Chondrocyte (in vitro differentiated cells): ENCODE data around the gene GPR25. TPM values are rescaled to one million over a fixed set of nuclear protein-coding genes. Genes with fewer than 3 reads are reported as not detected.

Experiments
- DNase-seq: peaks from one replicate; pipeline ENCODE4 v3.0.0; 2021; ENCODE audit warnings: mixed read lengths, low spot score
- H3K27ac Mint-ChIP-seq: one replicate; pipeline ENCODE4 v1.8.0; 2021; ENCODE audit warnings: mild to moderate bottlenecking, moderate library complexity, mixed read lengths; ENCODE audit not compliant: unreplicated experiment
- H3K27me3 Mint-ChIP-seq: 2 replicates; pipeline ENCODE4 v1.8.0; 2021; ENCODE audit warnings: low read depth, mixed read lengths
- H3K36me3 Mint-ChIP-seq: 2 replicates; pipeline ENCODE4 v1.8.0; 2021; ENCODE audit warnings: low read depth, mixed read lengths
- H3K4me1 Mint-ChIP-seq: 2 replicates; pipeline ENCODE4 v1.8.0; 2021; ENCODE audit warnings: low read depth, mild to moderate bottlenecking, mixed read lengths
- H3K4me3 Mint-ChIP-seq: one replicate; pipeline ENCODE4 v1.8.0; 2021; ENCODE audit warnings: mild to moderate bottlenecking, moderate library complexity, mixed read lengths; ENCODE audit not compliant: unreplicated experiment
- H3K9me3 Mint-ChIP-seq: 2 replicates; pipeline ENCODE4 v1.8.0; 2021; ENCODE audit warnings: low read depth, mixed read lengths
- CTCF ChIP-seq: fragments of 200-600 bp; sonication (generic); IDR thresholded peaks from 2 replicates; pipeline ENCODE4 v1.5.0; 2021; ENCODE audit warnings: antibody characterized with exemption, mild to moderate bottlenecking, moderate library complexity
- total RNA-seq: library from RNA; stranded (reverse); gene quantifications from 3 replicates; pipeline ENCODE4 v1.2.1, GENCODE V29; 2021

The GPR25 gene
- total RNA-seq, 1 donor from 2014 or later = not detected

GRCh38 chr1:200895443-200895789 is 22.6 kb downstream of the GPR25 start:
- peaks cover 3% of the 10 kb centered on the region for H3K36me3 Mint-ChIP-seq
- H3K9me3 Mint-ChIP-seq = no peaks in the 10 kb centered on the region
- H3K4me1 Mint-ChIP-seq = peaks cover 74% of the 10 kb centered on the region
- no peaks in the 10 kb centered on the region for H3K27me3 Mint-ChIP-seq
- DNase-seq = no peak
- no peak overlapping the region for H3K4me3 Mint-ChIP-seq
- no peak for TF ChIP-seq CTCF
- no peak overlapping the region for H3K27ac Mint-ChIP-seq

- peaks cover 70% of the 10 kb centered on the region for H3K4me1 Mint-ChIP-seq
- H3K9me3 Mint-ChIP-seq = no peaks in the 10 kb centered on the region
- peak overlapping the region; percentile 82 for H3K27ac Mint-ChIP-seq
- peaks cover 3% of the 10 kb centered on the region for H3K36me3 Mint-ChIP-seq
- no peak for DNase-seq
- no peak for TF ChIP-seq CTCF
- peak overlapping the region; percentile 49 for H3K4me3 Mint-ChIP-seq
- no peaks in the 10 kb centered on the region for H3K27me3 Mint-ChIP-seq
These were observed 23.2 kb downstream of the GPR25 start for GRCh38 chr1:200895801-200896530.

GRCh38 chr1:200896531-200897196 is 23.9 kb downstream of the GPR25 start:
- Mint-ChIP-seq H3K4me3 (peak overlapping the region; percentile 49), H3K36me3 (peaks cover 6% of the 10 kb centered on the region), H3K27me3 (no peaks in the 10 kb centered on the region), H3K27ac (peak overlapping the region; percentile 82), H3K4me1 (peaks cover 69% of the 10 kb centered on the region), H3K9me3 (no peaks in the 10 kb centered on the region)
- TF ChIP-seq CTCF = no peak
- peak; percentile 57 for DNase-seq

GRCh38 chr1:200897259-200897658 is 24.5 kb downstream of the GPR25 start:
- no peaks in the 10 kb centered on the region for H3K27me3 Mint-ChIP-seq
- peaks cover 7% of the 10 kb centered on the region for H3K36me3 Mint-ChIP-seq
- DNase-seq = peak; percentile 22
- no peak for TF ChIP-seq CTCF
- H3K4me1 Mint-ChIP-seq = peaks cover 63% of the 10 kb centered on the region
- H3K9me3 Mint-ChIP-seq = no peaks in the 10 kb centered on the region
- H3K4me3 Mint-ChIP-seq = no peak overlapping the region
- no peak overlapping the region for H3K27ac Mint-ChIP-seq

GRCh38 chr1:200899015-200899386 is 26.2 kb downstream of the GPR25 start:
- no peaks in the 10 kb centered on the region for H3K27me3 Mint-ChIP-seq

More at GRCh38 chr1:200899015-200899386, 26.2 kb downstream of the GPR25 start:
- DNase-seq = no peak
- Mint-ChIP-seq H3K4me1 (peaks cover 48% of the 10 kb centered on the region), H3K36me3 (peaks cover 7% of the 10 kb centered on the region), H3K27ac (no peak overlapping the region), H3K9me3 (no peaks in the 10 kb centered on the region), H3K4me3 (no peak overlapping the region)
- TF ChIP-seq CTCF = no peak
